Esophagus squamous epithelium (tissue), 4 donors: ENCODE measurements around the gene NOTCH4.

Experiments used
- POLR2A ChIP-seq, 4 donors: fragments of 450-650 bp; IDR thresholded peaks; one replicate each; pipeline ENCODE4 v1.6.1; 2017; ENCODE audit warnings: antibody characterized with exemption in 4 of 4, mild to moderate bottlenecking in 4 of 4, moderate library complexity in 3 of 4
- TF ChIP-seq, protein P1 (sequence below), 6 experiments: fragments of 450-650 bp in 4 of 6; fragments of 200-600 bp in 2 of 6; sonication (generic) in 2 of 6; IDR thresholded peaks; one replicate each; pipeline ENCODE4 v1.5.1; 2016 to 2019; ENCODE audit warnings: antibody characterized with exemption in 6 of 6, mild to moderate bottlenecking in 4 of 6, moderate library complexity in 4 of 6

- TF ChIP-seq, protein P1, sequence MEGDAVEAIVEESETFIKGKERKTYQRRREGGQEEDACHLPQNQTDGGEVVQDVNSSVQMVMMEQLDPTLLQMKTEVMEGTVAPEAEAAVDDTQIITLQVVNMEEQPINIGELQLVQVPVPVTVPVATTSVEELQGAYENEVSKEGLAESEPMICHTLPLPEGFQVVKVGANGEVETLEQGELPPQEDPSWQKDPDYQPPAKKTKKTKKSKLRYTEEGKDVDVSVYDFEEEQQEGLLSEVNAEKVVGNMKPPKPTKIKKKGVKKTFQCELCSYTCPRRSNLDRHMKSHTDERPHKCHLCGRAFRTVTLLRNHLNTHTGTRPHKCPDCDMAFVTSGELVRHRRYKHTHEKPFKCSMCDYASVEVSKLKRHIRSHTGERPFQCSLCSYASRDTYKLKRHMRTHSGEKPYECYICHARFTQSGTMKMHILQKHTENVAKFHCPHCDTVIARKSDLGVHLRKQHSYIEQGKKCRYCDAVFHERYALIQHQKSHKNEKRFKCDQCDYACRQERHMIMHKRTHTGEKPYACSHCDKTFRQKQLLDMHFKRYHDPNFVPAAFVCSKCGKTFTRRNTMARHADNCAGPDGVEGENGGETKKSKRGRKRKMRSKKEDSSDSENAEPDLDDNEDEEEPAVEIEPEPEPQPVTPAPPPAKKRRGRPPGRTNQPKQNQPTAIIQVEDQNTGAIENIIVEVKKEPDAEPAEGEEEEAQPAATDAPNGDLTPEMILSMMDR (IDR thresholded peaks at IDR 0.05), result no peak
- TF ChIP-seq POLR2A (IDR thresholded peaks at IDR 0.05), result no peak
Observed at GRCh38 chr6:32168350-32168749, 55.5 kb downstream of the NOTCH4 start.
